IPS DF 19.7 (cell line): ENCODE results near the gene CACNA2D1.

Source experiments
- DNase-seq: peaks from one replicate; pipeline ENCODE4 v3.0.0-alpha.2; 2013; ENCODE audit warnings: low read depth, low spot score

The CACNA2D1 gene

DNA sequence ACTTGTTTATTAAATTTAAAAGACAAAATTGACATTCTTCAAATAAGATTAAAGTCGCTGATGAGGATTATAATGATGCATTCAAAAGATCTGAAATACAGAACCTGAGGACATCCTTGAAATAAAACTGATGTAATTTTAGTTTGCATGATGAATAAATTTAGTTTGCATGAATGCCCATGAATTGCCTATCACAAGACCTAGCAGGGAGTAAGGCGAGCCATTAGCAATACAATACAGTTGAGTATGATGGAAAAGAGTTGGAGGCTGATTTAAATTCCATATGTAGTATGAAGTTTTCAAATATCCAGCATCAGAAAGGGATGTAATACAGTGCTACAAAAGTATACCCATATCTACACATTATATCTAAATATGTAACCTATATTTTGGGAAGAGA, 321.3 kb downstream of the CACNA2D1 start:
- DNase-seq = no peak

DNA sequence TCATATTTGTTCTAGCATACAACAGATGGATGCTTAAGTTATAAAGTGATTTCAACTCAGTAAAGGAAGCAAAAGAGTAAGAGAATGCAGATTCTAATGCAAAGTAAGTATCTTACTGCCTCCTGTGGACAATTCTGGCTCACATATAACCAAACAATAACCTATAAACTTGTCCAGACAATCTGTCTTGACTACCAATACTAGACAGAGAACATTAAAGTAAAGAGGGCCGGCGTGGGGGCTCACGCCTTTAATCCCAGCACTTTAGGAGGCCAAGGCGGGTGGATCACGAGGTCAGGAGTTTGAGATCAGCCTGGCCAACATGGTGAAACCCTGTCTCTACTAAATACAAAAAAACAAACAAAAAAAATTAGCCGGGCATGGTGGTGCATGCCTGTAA, 329.3 kb downstream of the CACNA2D1 start:
- no peak for DNase-seq

DNA sequence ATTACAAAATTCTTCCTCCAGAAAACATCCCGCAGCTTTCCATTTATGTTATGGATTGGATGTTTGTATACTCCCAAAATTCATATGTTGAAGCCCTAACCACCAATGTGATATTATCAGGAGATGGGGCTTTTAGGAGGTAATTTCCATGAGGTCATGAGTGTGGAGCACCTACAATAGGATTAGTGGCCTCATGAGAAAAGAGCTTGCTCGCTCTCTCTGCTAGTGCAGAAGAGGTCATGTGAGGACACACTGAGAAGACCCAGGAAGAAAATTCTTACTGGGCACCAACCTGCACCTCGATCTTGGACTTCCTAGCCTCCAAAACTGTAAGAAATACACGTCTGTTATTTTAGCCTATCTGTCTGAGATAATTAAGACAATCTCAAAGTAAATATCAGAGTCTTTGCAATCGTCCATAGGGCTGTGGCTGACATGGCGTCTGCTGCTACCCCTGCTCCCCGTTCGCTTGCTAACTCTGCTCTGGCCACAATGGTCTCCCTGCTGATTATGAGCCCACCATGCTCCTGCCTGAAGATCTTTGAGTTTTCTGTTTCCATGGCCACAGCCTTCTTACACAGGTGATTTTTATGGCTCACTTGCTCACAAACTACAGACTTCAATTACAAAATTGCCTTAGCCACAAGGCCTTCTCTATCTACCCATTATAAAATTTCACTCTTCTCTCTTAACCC, 333.3 kb downstream of the CACNA2D1 start:
- no peak for DNase-seq

GRCh38 chr7:82109288-82109687, 334.3 kb downstream of the CACNA2D1 start:
- DNase-seq = no peak

- DNase-seq = no peak
These were observed 337.4 kb downstream of the CACNA2D1 start for GRCh38 chr7:82106201-82106600.

DNA sequence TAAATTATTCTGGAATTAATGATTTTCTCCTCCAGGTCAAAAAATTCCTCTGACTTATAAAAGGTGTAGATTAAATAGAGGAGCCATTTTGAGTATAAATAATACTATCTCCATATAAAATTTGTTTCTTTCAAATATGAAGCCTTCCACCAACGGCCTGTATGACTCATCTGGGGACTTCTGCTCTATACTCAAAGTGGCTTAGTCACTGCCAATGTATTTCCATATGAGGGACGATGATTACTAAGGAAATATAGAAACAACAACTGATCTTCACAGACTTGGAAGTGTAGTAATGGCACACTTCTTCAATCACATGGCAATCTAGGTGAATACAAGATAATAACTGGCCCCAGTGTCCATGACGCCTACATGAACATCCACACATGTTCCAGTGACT, 338.1 kb downstream of the CACNA2D1 start:
- no peak for DNase-seq

DNA sequence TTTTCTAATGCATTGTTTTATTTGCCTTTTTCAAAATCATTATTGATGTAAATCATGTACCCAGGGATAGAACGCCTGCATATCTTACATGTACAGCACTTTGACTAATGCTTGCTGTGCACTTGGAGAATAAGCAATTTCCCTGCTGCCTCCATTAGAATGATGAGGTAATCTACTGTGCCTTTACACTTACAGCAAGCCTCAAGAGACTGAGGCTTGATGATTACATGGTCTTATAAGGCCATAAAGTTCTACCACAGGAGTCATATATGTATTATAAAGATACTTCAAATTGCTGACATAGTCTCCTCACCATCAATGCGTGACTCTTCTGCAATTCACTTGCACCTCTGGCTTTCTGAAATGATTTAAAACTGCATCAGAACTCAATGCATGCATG, 345.2 kb downstream of the CACNA2D1 start:
- DNase-seq = no peak

DNA sequence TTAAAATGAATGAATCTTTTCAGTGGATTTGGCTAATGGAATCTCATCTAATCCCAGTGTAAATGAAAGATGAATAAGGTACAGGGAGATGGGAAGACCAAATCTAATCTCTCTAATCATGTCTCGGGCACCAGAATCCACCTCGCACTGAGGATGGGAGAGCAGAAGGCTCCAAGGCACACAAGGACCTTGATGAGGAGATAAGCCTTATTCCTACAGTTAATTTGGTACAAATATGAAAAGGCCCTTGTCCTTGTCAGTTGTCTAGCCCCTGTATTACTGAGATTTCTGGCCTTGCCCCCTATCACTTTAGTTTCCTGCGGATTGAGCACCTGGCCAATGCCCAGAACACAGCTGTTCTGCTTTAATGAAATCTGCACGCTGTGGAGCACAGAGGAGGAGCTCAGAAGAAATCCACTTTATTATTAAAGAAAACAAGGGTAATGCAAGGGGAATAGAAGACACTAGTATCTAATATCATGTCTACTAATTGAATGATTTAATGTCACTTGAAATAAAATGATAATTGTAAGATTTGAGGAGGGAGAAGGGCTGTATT, 352.4 kb downstream of the CACNA2D1 start:
- no peak for DNase-seq

DNA sequence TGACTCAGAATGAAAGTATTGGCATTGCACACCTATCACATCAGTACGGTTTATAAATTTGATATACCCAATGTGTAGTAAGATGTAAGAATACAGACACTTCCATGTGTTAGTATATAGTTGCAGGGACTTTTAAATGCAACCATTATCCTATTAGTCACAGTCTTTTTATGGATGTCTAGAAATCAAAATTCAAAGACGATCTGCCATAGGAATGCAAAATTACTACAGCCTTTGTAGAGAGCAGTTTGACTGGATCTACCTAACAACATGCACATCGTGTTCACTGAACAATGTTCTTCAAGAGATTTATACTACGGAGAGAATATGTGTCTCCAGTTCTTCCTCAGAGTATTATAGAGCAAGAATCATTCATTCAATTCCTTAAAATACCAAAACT, 356.5 kb downstream of the CACNA2D1 start:
- no peak for DNase-seq

DNA sequence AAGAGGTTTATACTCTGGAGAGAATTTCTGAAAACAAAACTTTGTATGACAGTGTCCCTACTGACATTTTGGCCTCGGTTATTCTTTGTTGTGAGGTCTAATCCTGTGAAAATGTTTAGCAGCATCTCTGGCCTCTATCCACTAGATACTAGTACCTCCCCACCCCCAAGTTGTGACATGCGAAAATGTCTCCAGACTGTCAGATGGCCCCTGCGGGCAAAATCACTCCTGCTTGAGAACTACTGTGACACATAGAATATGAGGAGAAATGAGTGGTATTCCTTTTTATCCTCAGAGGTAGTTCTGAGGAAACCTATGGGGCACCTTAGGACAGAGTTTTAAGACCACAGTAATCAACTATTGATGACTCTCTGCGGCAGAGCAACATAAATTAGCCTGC, 358.5 kb downstream of the CACNA2D1 start:
- DNase-seq = no peak

GRCh38 chr7:82081644-82082224, 361.8 kb downstream of the CACNA2D1 start:
- DNase-seq = no peak

DNA sequence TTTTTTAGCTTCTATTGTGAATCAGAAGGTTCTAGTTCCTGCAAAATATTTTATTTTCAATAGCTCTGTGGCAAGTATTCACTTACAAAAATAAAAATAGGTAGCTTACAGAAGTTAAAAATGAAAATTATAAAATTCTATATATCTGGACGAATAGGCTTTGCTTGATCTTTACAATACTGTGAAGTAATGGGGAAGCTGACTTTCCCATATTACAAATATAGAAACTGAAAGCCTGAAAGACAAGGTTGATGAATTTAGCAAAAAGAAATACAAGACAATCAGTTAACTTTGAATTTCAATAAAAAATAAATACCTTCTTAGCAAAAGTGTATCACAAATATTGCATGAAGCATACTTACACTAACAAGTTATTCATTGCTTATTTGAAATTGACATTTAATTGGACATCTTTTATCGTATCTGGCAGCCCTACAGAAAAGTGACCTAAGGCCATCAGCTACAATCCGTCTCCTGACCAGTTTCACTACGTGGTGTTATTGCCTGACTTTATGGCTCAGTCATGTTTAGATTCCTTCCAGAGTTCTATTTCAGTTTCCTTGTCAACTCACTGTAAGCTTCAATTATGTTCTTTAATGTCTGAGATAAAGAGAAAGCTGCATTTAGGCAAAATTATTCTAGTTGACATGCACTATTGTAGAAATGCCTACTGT, 363.2 kb downstream of the CACNA2D1 start:
- no peak for DNase-seq

GRCh38 chr7:82079527-82079926, 364.1 kb downstream of the CACNA2D1 start:
- DNase-seq = no peak

DNA sequence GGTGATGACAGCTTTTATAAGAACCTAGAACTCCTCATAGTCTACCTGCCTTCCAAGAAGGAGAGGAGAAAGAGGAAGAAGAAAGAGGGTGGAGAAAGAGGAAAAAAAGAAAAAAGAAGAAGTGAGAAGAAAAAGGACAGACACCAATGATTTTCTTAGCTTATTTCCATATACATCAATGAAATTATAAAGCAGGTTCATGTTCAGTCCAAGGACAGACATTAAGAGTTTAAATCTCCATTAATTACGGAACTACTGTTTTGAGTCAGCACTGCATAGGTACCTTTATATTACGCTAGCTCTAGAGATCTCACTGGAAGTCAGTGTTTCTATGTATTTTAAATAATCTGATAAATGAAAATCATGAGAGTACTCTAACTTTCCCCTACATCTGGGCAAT, 364.8 kb downstream of the CACNA2D1 start:
- DNase-seq = no peak

DNA sequence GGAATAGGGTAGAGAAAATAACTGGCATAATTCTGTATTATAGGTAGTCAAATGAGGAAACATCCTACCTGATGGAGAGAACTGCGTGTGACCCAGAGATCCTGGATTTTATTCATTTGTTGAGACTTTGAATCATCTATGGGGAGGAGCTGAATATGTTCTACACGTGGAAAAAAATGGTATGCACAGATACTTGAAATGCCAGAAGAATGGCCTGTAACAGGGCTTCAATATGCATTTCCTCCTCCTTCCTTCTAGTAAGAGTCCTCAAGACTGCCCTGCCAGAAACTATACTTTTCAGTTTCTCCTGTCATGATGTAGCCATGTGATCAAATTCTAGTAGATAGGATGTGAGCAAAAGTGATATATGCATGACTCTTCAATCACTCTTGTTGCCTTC, 372.1 kb downstream of the CACNA2D1 start:
- no peak for DNase-seq

DNA sequence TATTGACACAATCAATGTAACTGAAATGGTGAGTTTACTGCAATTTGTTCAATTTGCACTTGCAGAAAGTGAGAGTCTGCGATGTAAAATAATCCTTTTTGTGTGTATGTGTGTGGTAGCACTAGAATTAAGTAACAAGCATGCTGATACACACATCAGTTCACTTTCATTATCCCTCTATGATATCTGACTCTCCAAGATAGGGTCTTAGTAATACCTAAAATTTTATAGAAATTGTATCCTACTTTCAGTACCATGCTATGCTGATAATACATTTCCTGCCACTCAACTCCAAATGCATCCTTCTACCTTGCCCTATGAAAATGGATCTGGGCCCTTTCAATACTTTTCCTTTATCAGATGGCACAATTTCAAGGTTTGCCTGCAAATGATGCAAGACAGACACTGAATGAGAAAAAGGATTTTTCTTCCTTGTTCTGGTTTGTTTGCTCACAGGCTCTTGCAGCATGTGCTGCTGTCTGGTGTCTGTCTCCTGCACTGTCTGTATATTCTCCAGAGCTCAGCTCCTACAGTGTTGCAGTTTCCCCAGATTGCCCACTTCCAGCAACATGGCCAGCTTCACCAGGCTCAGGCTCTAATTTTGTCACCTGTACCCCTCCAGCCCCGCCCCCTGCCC, 375.8 kb downstream of the CACNA2D1 start:
- no peak for DNase-seq

DNA sequence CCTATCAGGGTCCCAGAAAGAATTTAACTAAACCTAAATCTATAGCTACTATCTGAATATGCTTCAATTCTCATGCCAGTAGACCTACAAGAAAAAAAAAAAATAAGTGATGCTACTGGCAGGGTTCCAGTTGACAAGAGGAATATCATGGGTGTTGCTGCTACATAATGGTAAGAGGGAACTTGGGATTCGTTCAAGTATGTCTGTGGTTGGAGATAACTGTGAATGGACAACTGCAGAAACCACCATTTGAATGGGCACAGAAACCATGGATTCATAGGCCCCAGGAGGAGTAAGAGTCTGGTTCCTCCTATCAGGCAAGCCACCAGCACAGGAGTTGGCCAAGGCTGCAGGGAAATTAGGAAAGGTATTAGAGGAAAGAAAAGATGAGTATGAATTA, 386.1 kb downstream of the CACNA2D1 start:
- DNase-seq = no peak

GRCh38 chr7:82056282-82056681, 387.3 kb downstream of the CACNA2D1 start:
- DNase-seq = no peak

DNA sequence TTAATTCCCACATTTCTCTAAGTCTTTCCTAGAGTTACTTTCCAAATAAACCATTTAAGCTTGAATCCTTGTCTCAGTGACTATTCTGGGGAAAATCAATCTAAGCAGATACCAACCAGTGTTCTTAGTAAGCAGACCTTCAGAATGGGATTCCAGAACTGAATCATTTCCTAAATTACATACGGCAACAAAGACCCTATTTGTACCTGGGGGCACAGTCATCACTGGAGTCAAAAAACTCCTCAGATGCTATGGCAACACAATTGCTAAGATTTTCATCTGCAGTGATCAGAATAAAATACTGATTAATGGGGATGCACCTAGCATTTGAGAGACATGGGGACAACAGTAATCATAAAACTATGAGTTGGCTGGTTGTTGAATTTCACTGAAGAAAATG, 389.0 kb downstream of the CACNA2D1 start:
- DNase-seq = no peak

- DNase-seq = no peak
These were observed 390.0 kb downstream of the CACNA2D1 start for GRCh38 chr7:82053453-82054032.

GRCh38 chr7:82051601-82052000, 392.0 kb downstream of the CACNA2D1 start:
- DNase-seq = no peak

DNA sequence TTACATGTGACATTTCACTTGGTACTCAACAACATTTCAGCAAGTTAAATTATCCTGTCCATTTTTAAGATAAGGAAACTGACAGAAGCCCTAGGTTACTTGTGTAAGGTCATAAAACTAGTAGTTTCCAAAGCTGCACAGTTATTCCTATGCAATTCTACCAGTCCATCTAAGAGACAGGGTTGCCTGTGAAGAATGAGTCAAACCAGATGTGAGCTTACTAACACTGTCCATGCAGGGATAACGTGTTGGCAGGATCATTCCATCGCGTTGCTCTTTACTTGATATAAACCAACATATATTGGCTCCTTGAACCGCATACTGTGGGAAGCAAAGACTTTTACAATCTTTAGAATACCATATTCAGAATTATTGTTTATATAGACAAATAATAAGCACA, 392.8 kb downstream of the CACNA2D1 start:
- DNase-seq = no peak
